ENCODE measurements around the gene MUCL1. TPM values are rescaled to one million over a fixed set of nuclear protein-coding genes. Genes with fewer than 3 reads are reported as not detected.

The MUCL1 gene
- total and polyA plus RNA-seq, 2 experiments from 2014 or later, result not detected

DNA sequence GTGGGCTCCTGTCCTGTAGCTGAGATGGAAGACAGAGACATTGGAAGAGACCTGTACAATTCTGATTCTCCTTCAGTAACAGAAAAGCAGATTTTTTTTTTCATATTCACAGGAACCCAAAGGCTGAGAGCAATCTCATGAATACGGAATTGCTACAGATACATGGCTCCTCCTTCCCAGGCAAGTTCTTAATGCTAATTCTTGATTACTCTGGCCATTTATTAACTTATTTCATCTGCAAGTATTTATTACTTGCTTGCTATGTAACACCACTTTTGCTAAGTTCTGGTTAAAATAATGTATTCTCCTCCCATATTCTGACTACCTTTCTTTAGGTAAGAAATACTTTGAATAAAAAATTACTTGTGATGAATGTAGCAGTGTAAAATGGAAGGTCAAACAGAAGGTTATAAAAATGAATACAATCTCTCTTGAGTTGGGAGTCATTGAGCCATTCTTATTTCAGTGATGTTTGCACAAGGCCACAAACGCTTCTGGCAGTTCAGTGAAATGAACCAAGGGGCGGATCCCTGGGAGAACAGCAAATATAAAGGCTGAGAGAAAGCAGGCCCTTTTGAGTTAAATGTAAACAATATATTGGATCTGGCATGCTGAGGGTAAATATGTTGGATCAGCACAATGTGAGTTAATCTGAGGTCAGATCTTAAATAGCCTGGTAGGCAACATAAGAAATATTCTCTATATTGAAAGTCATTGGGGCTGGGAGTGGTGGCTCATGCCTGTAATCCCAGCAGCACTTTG, 37.6 kb downstream of the MUCL1 start:
- Mint-ChIP-seq H3K27me3 (ENCODE audit: insufficient read depth, low read depth, poor library complexity) (no peaks in the 10 kb centered on the region), H3K36me3 (ENCODE audit: low read depth) (0 out of 3 replicates have a peak, but pooled peaks cover 4% of the 10 kb centered on the region), H3K4me3 (no peak overlapping the region), H3K9me3 (peaks cover 4% of the 10 kb centered on the region; the same call in 2 of the 3 replicates), H3K27ac (no peak overlapping the region), H3K4me1 (peaks cover 15% of the 10 kb centered on the region)
- Histone ChIP-seq H3K4me1 (ENCODE audit: insufficient read depth) (peaks cover 9% of the 10 kb centered on the region), H3K4me2 (no peak overlapping the region), H2AFZ (no peak overlapping the region), H3K36me3 (ENCODE audit: insufficient read depth) (no peaks in the 10 kb centered on the region), H4K20me1 (replicated peaks; ENCODE audit: insufficient read depth) (no peaks in the 10 kb centered on the region), H3K79me2 (replicated peaks; ENCODE audit: insufficient read depth) (no peaks in the 10 kb centered on the region), H3K4me3 (no peak overlapping the region), H3F3A (replicated peaks; ENCODE audit: low read depth) (no peaks in the 10 kb centered on the region), H3K9me2 (ENCODE audit: insufficient read depth) (no peaks in the 10 kb centered on the region), H3K27me3 (ENCODE audit: insufficient read depth) (no peaks in the 10 kb centered on the region), H3K27ac (ENCODE audit: low read depth) (no peak overlapping the region)
- DNase-seq (ENCODE audit: low spot score) (no peak), ATAC-seq (no peak)
- no peak for TF ChIP-seq NANOG (IDR thresholded peaks at IDR 0.05; ENCODE audit: borderline replicate concordance)
- no peak for TF ChIP-seq REST (IDR thresholded peaks at IDR 0.05; ENCODE audit: unreplicated experiment)
- TF ChIP-seq CREB1 (CRISPR knock-in tag; IDR thresholded peaks at IDR 0.05; ENCODE audit: low read depth), result no peak
- TF ChIP-seq STAT1 (IDR thresholded peaks at IDR 0.05; ENCODE audit: unreplicated experiment), result no peak
- TF ChIP-seq EZH2phosphoT487 (IDR thresholded peaks at IDR 0.05; ENCODE audit: unreplicated experiment), result no peak
- TF ChIP-seq JUNB (IDR thresholded peaks at IDR 0.05; ENCODE audit: unreplicated experiment), result no peak
- no peak for TF ChIP-seq ZNF114 (CRISPR knock-in tag; IDR thresholded peaks at IDR 0.05)
- TF ChIP-seq, protein P1, sequence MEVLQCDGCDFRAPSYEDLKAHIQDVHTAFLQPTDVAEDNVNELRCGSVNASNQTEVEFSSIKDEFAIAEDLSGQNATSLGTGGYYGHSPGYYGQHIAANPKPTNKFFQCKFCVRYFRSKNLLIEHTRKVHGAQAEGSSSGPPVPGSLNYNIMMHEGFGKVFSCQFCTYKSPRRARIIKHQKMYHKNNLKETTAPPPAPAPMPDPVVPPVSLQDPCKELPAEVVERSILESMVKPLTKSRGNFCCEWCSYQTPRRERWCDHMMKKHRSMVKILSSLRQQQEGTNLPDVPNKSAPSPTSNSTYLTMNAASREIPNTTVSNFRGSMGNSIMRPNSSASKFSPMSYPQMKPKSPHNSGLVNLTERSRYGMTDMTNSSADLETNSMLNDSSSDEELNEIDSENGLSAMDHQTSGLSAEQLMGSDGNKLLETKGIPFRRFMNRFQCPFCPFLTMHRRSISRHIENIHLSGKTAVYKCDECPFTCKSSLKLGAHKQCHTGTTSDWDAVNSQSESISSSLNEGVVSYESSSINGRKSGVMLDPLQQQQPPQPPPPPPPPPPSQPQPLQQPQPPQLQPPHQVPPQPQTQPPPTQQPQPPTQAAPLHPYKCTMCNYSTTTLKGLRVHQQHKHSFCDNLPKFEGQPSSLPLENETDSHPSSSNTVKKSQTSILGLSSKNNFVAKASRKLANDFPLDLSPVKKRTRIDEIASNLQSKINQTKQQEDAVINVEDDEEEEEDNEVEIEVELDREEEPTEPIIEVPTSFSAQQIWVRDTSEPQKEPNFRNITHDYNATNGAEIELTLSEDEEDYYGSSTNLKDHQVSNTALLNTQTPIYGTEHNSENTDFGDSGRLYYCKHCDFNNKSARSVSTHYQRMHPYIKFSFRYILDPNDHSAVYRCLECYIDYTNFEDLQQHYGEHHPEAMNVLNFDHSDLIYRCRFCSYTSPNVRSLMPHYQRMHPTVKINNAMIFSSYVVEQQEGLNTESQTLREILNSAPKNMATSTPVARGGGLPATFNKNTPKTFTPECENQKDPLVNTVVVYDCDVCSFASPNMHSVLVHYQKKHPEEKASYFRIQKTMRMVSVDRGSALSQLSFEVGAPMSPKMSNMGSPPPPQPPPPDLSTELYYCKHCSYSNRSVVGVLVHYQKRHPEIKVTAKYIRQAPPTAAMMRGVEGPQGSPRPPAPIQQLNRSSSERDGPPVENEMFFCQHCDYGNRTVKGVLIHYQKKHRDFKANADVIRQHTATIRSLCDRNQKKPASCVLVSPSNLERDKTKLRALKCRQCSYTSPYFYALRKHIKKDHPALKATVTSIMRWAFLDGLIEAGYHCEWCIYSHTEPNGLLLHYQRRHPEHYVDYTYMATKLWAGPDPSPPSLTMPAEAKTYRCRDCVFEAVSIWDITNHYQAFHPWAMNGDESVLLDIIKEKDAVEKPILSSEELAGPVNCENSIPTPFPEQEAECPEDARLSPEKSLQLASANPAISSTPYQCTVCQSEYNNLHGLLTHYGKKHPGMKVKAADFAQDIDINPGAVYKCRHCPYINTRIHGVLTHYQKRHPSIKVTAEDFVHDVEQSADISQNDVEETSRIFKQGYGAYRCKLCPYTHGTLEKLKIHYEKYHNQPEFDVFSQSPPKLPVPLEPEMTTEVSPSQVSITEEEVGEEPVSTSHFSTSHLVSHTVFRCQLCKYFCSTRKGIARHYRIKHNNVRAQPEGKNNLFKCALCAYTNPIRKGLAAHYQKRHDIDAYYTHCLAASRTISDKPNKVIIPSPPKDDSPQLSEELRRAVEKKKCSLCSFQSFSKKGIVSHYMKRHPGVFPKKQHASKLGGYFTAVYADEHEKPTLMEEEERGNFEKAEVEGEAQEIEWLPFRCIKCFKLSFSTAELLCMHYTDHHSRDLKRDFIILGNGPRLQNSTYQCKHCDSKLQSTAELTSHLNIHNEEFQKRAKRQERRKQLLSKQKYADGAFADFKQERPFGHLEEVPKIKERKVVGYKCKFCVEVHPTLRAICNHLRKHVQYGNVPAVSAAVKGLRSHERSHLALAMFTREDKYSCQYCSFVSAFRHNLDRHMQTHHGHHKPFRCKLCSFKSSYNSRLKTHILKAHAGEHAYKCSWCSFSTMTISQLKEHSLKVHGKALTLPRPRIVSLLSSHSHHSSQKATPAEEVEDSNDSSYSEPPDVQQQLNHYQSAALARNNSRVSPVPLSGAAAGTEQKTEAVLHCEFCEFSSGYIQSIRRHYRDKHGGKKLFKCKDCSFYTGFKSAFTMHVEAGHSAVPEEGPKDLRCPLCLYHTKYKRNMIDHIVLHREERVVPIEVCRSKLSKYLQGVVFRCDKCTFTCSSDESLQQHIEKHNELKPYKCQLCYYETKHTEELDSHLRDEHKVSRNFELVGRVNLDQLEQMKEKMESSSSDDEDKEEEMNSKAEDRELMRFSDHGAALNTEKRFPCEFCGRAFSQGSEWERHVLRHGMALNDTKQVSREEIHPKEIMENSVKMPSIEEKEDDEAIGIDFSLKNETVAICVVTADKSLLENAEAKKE (CRISPR knock-in tag; IDR thresholded peaks at IDR 0.05), result no peak
- TF ChIP-seq ZNF331 (CRISPR knock-in tag; IDR thresholded peaks at IDR 0.05; ENCODE audit: low read depth), result no peak
